Hypothalamus (tissue), 51 donors: ENCODE data around the gene KRT8.
A peak's percentile ranks its signal among the peaks of the same experiment; 100 is the strongest.

ENCODE experiments used
- DNase-seq, 51 donors: peaks; one replicate each; lab custom pipeline; 2025; lab: John Stamatoyannopoulos, UW

Gene KRT8

GRCh38 chr12:52926596-52927234 is 21.8 kb upstream of the KRT8 start:
- no peak for DNase-seq

GRCh38 chr12:52925717-52926595 is 21.1 kb upstream of the KRT8 start:
- DNase-seq: no peak

- no peak for DNase-seq
These were observed 20.2 kb upstream of the KRT8 start for GRCh38 chr12:52924764-52925716.

GRCh38 chr12:52921488-52922165 is 16.8 kb upstream of the KRT8 start:
- DNase-seq: no peak

GRCh38 chr12:52920937-52921336 is 16.1 kb upstream of the KRT8 start:
- no peak for DNase-seq

GRCh38 chr12:52918784-52919183 is 13.9 kb upstream of the KRT8 start:
- DNase-seq: no peak

- DNase-seq: no peak
These were observed 13.5 kb upstream of the KRT8 start for GRCh38 chr12:52918351-52918750.

- DNase-seq: no peak
These were observed 12.9 kb upstream of the KRT8 start for GRCh38 chr12:52917800-52918199.

GRCh38 chr12:52916216-52916615 is 11.3 kb upstream of the KRT8 start:
- no peak for DNase-seq

GRCh38 chr12:52915637-52916036 is 10.8 kb upstream of the KRT8 start:
- DNase-seq: no peak

GRCh38 chr12:52914576-52915121 is 9.8 kb upstream of the KRT8 start:
- DNase-seq: no peak

GRCh38 chr12:52913431-52913821 is 8.6 kb upstream of the KRT8 start:
- DNase-seq: no peak

- no peak for DNase-seq
These were observed 8.0 kb upstream of the KRT8 start for GRCh38 chr12:52912711-52913430.

GRCh38 chr12:52910248-52910883 is 5.5 kb upstream of the KRT8 start:
- DNase-seq: no peak

GRCh38 chr12:52909796-52910195 is 4.9 kb upstream of the KRT8 start:
- no peak for DNase-seq

GRCh38 chr12:52909331-52909730 is 4.5 kb upstream of the KRT8 start:
- DNase-seq: no peak

GRCh38 chr12:52907092-52907810 is 2.4 kb upstream of the KRT8 start:
- DNase-seq: peak in 1 of 51 donors; percentile 7

GRCh38 chr12:52906191-52906601 is 1.3 kb upstream of the KRT8 start:
- no peak for DNase-seq
